Heart left ventricle (tissue), 13 donors: ENCODE measurements around the gene UBA6.

Source experiments
- CTCF ChIP-seq, 12 donors: fragments of 200-600 bp; sonication (generic) in 4 of 12; IDR thresholded peaks; one replicate each; pipeline versions ENCODE4 v1.5.0 to v1.8.0; 2018 to 2022; ENCODE audit warnings: antibody characterized with exemption in 12 of 12, mild to moderate bottlenecking in 5 of 12
- POLR2A ChIP-seq, 2 donors: fragments of 450-650 bp; IDR thresholded peaks; one replicate each; pipeline ENCODE4 v1.6.1; 2017; ENCODE audit warnings: antibody characterized with exemption in 2 of 2, mild to moderate bottlenecking in 2 of 2, moderate library complexity in 2 of 2
- donor health status: ischemic (EF 13 %, LVEDD 7.1; RV severe dilation, severe dysfunction).
- donor health status: DM: no; HTN: yes; CAD: no.
- donor health status: DM: no; HTN: no; CAD: no.
- donor health status: ischemic (EF 25% LVEDD 6.9; RV normal size, moderate dysfunction).
- donor health status: ischemic (EF 25% LVEDD 5.7; RV mildly dilated, moderate dysfunction).
- donor health status: ischemic (EF 35%, LVEDD 5.7; RV mildly dilated, moderate dysfunction).
- donor health status: nonischemic (EF 11% LVEDD 7.7; RV severe dilation, severe dysfunction).
- donor health status: DM: yes; HTN: yes; CAD: no.
- donor health status: PGD.
- donor health status: ischemic (EF 29% LVEDD 5.4; RV normal size, mild dysfunction).
- donor health status: nonischemic (EF 23%, LVEDD 6.1; RV moderate dilation, normal function).

- TF ChIP-seq CTCF (IDR thresholded peaks at IDR 0.05) (no peak), POLR2A (IDR thresholded peaks at IDR 0.05) (no peak)
Measured at GRCh38 chr4:67581208-67581857, 119.6 kb downstream of the UBA6 start.
